Esophagus squamous epithelium (tissue), 5 donors: ENCODE results near the gene ANGEL1. TPM values are rescaled to one million over a fixed set of nuclear protein-coding genes. Genes with fewer than 3 reads are reported as not detected.

Source experiments
- DNase-seq: peaks from one replicate; lab custom pipeline; 2025; lab: John Stamatoyannopoulos, UW
- H3K27ac ChIP-seq, 4 donors: fragments of 200-600 bp; sonication (generic); one replicate each; pipeline ENCODE4 v1.5.1; 2016 to 2019; ENCODE audit warnings: mild to moderate bottlenecking in 1 of 4
- H3K27me3 ChIP-seq, 4 donors: fragments of 200-600 bp; sonication (generic); 1 replicate in 3 of 4; 2 replicates in 1 of 4; pipeline versions ENCODE4 v1.5.1 to v1.6.0; 2017 to 2021; ENCODE audit warnings: antibody characterized with exemption in 1 of 4
- H3K36me3 ChIP-seq, 3 donors: fragments of 200-600 bp; sonication (generic); one replicate each; pipeline ENCODE4 v1.5.1; 2016 to 2019
- H3K4me1 ChIP-seq, 3 donors: fragments of 200-600 bp; sonication (generic); one replicate each; pipeline ENCODE4 v1.5.1; 2017 to 2019
- H3K4me3 ChIP-seq, 4 donors: fragments of 200-600 bp; sonication (generic); 1 replicate in 3 of 4; 2 replicates in 1 of 4; pipeline ENCODE4 v1.5.1; 2016 to 2019; ENCODE audit warnings: mild to moderate bottlenecking in 2 of 4, moderate library complexity in 1 of 4
- H3K9me3 ChIP-seq, 3 donors: fragments of 200-600 bp; sonication (generic); one replicate each; pipeline ENCODE4 v1.5.1; 2016 to 2019
- POLR2A ChIP-seq, 4 donors: fragments of 450-650 bp; IDR thresholded peaks; one replicate each; pipeline ENCODE4 v1.6.1; 2017; ENCODE audit warnings: antibody characterized with exemption in 4 of 4, mild to moderate bottlenecking in 4 of 4, moderate library complexity in 3 of 4
- WGBS, 2 donors: methylation state at CpG; one replicate each; pipeline ENCODE4 v1.1.5; 2018; 5-methylcytosine and 5-hydroxymethylcytosine counted together
- intact Hi-C: fragments of 100-400 bp; cut with DNase I; formaldehyde crosslinking; loops from one replicate; pipeline ENCODE4 v1.15.0; 2022
- total RNA-seq, 4 donors: library from RNA; depleted of rRNA; stranded (reverse); fragments of >200 nt; gene quantifications; one replicate each; pipeline ENCODE4 v1.1.0, GENCODE V29; 2016
- TF ChIP-seq, protein P1 (sequence below), 6 experiments: fragments of 450-650 bp in 4 of 6; fragments of 200-600 bp in 2 of 6; sonication (generic) in 2 of 6; IDR thresholded peaks; one replicate each; pipeline ENCODE4 v1.5.1; 2016 to 2019; ENCODE audit warnings: antibody characterized with exemption in 6 of 6, mild to moderate bottlenecking in 4 of 6, moderate library complexity in 4 of 6
- donor health status: DM: yes; HTN: yes; CAD: no.

ANGEL1 gene
- total RNA-seq, 4 donors from 2014 or later, result 3.4 to 13.7 (median 8.3) TPM

DNA sequence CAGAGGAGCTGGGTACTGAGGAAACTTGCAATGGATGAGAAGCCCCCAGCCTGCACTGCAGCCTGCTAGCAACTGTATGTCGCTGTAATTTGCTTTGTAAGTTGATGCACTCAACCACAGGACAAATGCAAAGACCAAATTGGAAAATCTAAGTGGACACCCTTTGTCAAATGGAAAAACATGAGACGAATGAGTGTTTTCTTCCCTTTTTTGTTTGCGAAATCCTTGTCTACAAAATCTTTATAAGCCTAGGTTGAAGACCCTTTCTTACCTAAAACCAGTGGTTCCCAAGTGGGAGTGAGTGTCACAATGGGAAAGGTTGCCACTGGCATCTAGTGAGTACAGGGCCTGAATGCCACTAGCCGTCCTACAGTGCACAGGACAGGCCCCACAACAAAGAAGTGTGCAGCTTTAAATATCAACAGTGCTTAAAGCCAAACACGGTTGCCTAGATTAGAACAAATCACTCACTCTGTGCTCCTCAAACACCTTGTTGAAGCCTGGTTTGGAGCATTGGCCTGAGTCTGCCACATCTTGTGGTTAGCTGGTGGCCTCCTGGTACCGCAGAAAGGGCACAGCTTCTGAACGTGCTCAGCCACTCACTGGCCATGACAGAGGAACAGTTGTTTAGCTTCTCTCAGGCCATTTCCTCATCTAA lies 59.0 kb downstream of the ANGEL1 start:
- Histone ChIP-seq H3K4me1 (no peaks in the 10 kb centered on the region), H3K27me3 (no peaks in the 10 kb centered on the region), H3K27ac (no peak overlapping the region), H3K9me3 (no peaks in the 10 kb centered on the region), H3K4me3 (no peak overlapping the region), H3K36me3 (no peaks in the 10 kb centered on the region)
- intact Hi-C loops, result no loop called here
- TF ChIP-seq POLR2A (IDR thresholded peaks at IDR 0.05), result no peak
- TF ChIP-seq, protein P1, sequence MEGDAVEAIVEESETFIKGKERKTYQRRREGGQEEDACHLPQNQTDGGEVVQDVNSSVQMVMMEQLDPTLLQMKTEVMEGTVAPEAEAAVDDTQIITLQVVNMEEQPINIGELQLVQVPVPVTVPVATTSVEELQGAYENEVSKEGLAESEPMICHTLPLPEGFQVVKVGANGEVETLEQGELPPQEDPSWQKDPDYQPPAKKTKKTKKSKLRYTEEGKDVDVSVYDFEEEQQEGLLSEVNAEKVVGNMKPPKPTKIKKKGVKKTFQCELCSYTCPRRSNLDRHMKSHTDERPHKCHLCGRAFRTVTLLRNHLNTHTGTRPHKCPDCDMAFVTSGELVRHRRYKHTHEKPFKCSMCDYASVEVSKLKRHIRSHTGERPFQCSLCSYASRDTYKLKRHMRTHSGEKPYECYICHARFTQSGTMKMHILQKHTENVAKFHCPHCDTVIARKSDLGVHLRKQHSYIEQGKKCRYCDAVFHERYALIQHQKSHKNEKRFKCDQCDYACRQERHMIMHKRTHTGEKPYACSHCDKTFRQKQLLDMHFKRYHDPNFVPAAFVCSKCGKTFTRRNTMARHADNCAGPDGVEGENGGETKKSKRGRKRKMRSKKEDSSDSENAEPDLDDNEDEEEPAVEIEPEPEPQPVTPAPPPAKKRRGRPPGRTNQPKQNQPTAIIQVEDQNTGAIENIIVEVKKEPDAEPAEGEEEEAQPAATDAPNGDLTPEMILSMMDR (IDR thresholded peaks at IDR 0.05), result no peak
- WGBS, 2 donors, result 68 to 81% methylated on average over 5 to 6 of the region's 7 CpGs
- DNase-seq, result no peak

GRCh38 chr14:76752744-76753143 lies 59.9 kb downstream of the ANGEL1 start:
- DNase-seq, result no peak
- WGBS, 2 donors, result 49 to 100% methylated on average over 1 to 5 of the region's 6 CpGs
- intact Hi-C loops, result no loop called here
- Histone ChIP-seq H3K27ac (no peak overlapping the region), H3K36me3 (no peaks in the 10 kb centered on the region), H3K27me3 (no peaks in the 10 kb centered on the region), H3K4me1 (no peaks in the 10 kb centered on the region), H3K9me3 (no peaks in the 10 kb centered on the region), H3K4me3 (no peak overlapping the region)
- TF ChIP-seq, protein P1 (IDR thresholded peaks at IDR 0.05), result no peak

DNA sequence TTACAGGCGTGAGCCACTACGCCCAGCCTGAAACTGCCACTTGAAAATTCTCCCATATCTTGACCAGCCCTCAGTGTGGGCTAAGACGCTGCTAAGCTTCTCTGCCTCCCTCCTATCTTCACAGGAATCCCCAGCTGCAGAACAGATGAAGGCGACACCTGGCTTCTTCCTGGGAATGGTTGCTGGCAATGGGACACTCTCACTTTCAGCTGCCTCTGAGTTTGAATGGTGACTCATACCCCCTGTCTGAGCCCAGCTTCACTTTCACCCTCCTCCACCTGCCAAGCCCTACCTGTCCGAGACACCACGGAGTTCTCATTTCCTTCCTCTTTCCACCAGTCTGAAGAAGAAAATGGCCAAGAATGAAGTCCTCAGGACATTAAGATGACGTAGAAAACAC lies 69.7 kb downstream of the ANGEL1 start:
- no peaks in the 10 kb centered on the region for H3K27me3 ChIP-seq
- no peaks in the 10 kb centered on the region for H3K4me1 ChIP-seq
- WGBS, 2 donors, result 58 to 60% methylated on average over 3 to 7 of the region's 7 CpGs
- H3K27ac ChIP-seq, result no peak overlapping the region
- H3K9me3 ChIP-seq, result peaks cover 0 to 10% (median 0%) of the 10 kb centered on the region in 3 donors
- intact Hi-C loops, result no loop called here
- DNase-seq, result no peak
- no peaks in the 10 kb centered on the region for H3K36me3 ChIP-seq
- H3K4me3 ChIP-seq, result no peak overlapping the region
- no peak for TF ChIP-seq POLR2A (IDR thresholded peaks at IDR 0.05)
- TF ChIP-seq, protein P1 (IDR thresholded peaks at IDR 0.05), result no peak

DNA sequence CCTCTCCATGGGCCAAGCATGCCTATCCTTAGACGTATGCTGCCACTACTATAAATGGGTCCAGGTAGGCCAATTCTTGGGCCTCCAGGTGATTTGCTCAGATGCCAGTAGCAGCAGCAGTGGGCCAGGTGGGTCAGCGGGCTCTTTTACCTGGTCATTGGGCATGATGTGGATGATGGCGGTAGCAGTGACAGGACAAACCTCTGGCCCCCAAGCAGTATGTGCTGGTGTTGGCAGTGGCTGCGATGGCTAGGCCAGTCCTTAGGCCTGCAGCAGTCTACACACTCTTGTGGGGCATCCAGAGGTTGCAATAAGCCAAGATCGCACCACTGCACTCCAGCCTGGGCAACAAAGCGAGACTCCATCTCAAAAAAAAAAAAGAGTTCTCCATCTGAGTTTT lies 70.5 kb downstream of the ANGEL1 start:
- Histone ChIP-seq H3K4me1 (no peaks in the 10 kb centered on the region), H3K9me3 (peaks cover 0 to 10% (median 0%) of the 10 kb centered on the region in 3 donors), H3K36me3 (no peaks in the 10 kb centered on the region), H3K27me3 (no peaks in the 10 kb centered on the region), H3K27ac (no peak overlapping the region), H3K4me3 (no peak overlapping the region)
- TF ChIP-seq, protein P1 (IDR thresholded peaks at IDR 0.05), result no peak
- no peak for TF ChIP-seq POLR2A (IDR thresholded peaks at IDR 0.05)
- DNase-seq, result no peak
- intact Hi-C loops, result no loop called here
- 68 to 75% methylated on average over 4 to 5 of the region's 6 CpGs for whole genome bisulfite sequencing, 2 donors

DNA sequence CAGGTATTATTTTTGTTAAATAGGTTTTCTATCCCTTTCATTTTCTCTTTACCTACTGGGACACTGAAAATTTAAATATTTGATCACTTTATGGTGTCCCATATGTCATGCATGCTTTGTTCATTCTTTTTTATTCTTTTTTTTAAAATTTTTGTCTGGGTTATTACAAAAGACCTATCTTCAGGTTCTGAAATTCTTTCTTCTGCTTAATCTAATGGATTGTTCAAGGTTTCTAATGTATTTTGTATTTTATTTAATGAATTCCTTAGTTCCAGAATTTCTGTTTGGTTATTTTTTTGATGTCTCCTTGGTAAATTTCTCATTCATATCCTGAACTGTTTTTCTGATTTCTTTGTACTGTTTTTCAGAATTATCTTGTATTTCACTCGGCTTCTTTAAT lies 71.6 kb downstream of the ANGEL1 start:
- Histone ChIP-seq H3K9me3 (peaks cover 0 to 10% (median 0%) of the 10 kb centered on the region in 3 donors), H3K4me3 (no peak overlapping the region), H3K4me1 (no peaks in the 10 kb centered on the region), H3K36me3 (no peaks in the 10 kb centered on the region), H3K27ac (no peak overlapping the region), H3K27me3 (no peaks in the 10 kb centered on the region)
- intact Hi-C loops, result no loop called here
- 67 to 89% methylated on average over 1 of the region's 1 CpG for WGBS, 2 donors
- no peak for TF ChIP-seq POLR2A (IDR thresholded peaks at IDR 0.05)
- TF ChIP-seq, protein P1 (IDR thresholded peaks at IDR 0.05), result no peak
- DNase-seq, result no peak

Other genes with a start within 250 kb of the ANGEL1 start
- 1 to 10 TPM; 1.3 to 5.7 (median 3.0) TPM for gene VASH1, start 51.4 kb downstream of the ANGEL1 start, total RNA-seq
- not detected for gene LRRC74A, start 13.5 kb upstream of the ANGEL1 start, total RNA-seq
- 10 to 100 TPM; 15.8 to 28.8 (median 24.0) TPM for gene IRF2BPL, start 215.8 kb upstream of the ANGEL1 start, total RNA-seq